GM18951 (cell line): Measurements from ENCODE around the gene PUS3.

Source experiments
- POLR2A ChIP-seq: IDR thresholded peaks from 4 replicates; pipeline ENCODE4 v1.6.1; 2011; ENCODE audit warnings: mild to moderate bottlenecking; ENCODE audit not compliant: insufficient read length, insufficient read depth; ENCODE audit errors: extremely low read depth
- in situ Hi-C: fragments of 300-500 bp; cut with MboI; formaldehyde crosslinking; loops from one replicate; pipeline ENCODE4 v1.12.0; 2022; ENCODE audit warnings: low sequenced_read_pairs, mixed read lengths, inconsistent platforms; ENCODE audit not compliant: unreplicated experiment

The PUS3 gene

GRCh38 chr11:125902927-125903710 is at the start of gene PUS3:
Gene PUS3 (minus strand): TSS chr11:125903206. CDS start chr11:125896284, 6,922 bp downstream.
- peak; percentile 81 for TF ChIP-seq POLR2A
- in situ Hi-C loops, result no loop called here

- in situ Hi-C loops, result no loop called here
- no peak for TF ChIP-seq POLR2A
Measured at GRCh38 chr11:125952559-125952958, 49.6 kb upstream of the PUS3 start.

- in situ Hi-C loops, result no loop called here
- no peak for TF ChIP-seq POLR2A
Measured at GRCh38 chr11:125951731-125952130, 48.7 kb upstream of the PUS3 start.

- no peak for TF ChIP-seq POLR2A
- in situ Hi-C loops, result no loop called here
Measured at GRCh38 chr11:125950696-125951651, 48.0 kb upstream of the PUS3 start.

GRCh38 chr11:125950178-125950490 is 47.1 kb upstream of the PUS3 start:
- in situ Hi-C loops, result no loop called here
- no peak for TF ChIP-seq POLR2A

GRCh38 chr11:125949271-125950177 is 46.5 kb upstream of the PUS3 start:
- in situ Hi-C loops, result no loop called here
- TF ChIP-seq POLR2A, result no peak

GRCh38 chr11:125948278-125949051 is 45.5 kb upstream of the PUS3 start:
- TF ChIP-seq POLR2A, result no peak
- in situ Hi-C loops, result no loop called here

GRCh38 chr11:125947419-125948277 is 44.6 kb upstream of the PUS3 start:
- no peak for TF ChIP-seq POLR2A
- in situ Hi-C loops, result no loop called here

- no peak for TF ChIP-seq POLR2A
- in situ Hi-C loops, result no loop called here
Measured at GRCh38 chr11:125946712-125947418, 43.9 kb upstream of the PUS3 start.

- TF ChIP-seq POLR2A, result no peak
- in situ Hi-C loops, result no loop called here
Measured at GRCh38 chr11:125945797-125946520, 43.0 kb upstream of the PUS3 start, which contains the start of gene VSIG10L2. Gene VSIG10L2 (plus strand): TSS chr11:125946044. CDS start chr11:125946056, 12 bp downstream.
